DND-41 (cell line): ENCODE measurements around the gene TSC22D2.

ENCODE experiments used
- ATAC-seq: fragments of 200-7000 bp; cut with Tn5 transposase; 3 replicates; pipeline ENCODE4 v1.9.1; 2021; ENCODE audit warnings: low read depth; ENCODE audit not compliant: insufficient read depth
- DNase-seq: peaks from one replicate; pipeline ENCODE4 v3.0.0-alpha.2; 2020
- H2AFZ ChIP-seq: 2 replicates; pipeline ENCODE4 v1.6.0; 2012; ENCODE audit warnings: low read depth, low read length
- H3K27ac ChIP-seq: 2 replicates; pipeline ENCODE4 v1.5.1; 2012; ENCODE audit warnings: low read length, inconsistent platforms
- H3K27me3 ChIP-seq: fragments of 200-600 bp; sonication (generic); 2 replicates; pipeline ENCODE4 v1.6.0; 2012; ENCODE audit warnings: low read length, mild to moderate bottlenecking, inconsistent platforms; ENCODE audit not compliant: insufficient read depth, poor library complexity
- H3K36me3 ChIP-seq: 2 replicates; pipeline ENCODE4 v1.5.1; 2012; ENCODE audit warnings: low read length, inconsistent platforms; ENCODE audit not compliant: insufficient read depth
- H3K4me1 ChIP-seq: 2 replicates; pipeline ENCODE4 v1.5.1; 2012; ENCODE audit warnings: mild to moderate bottlenecking, low read length; ENCODE audit not compliant: insufficient read depth
- H3K4me2 ChIP-seq: 2 replicates; pipeline ENCODE4 v1.6.0; 2012; ENCODE audit warnings: mild to moderate bottlenecking, moderate library complexity, low read length, inconsistent platforms; ENCODE audit not compliant: insufficient read depth
- H3K4me3 ChIP-seq, 2 experiments: fragments of 200-600 bp in 1 of 2; shearing (Covaris generic) in 1 of 2; 2 replicates each; pipeline ENCODE4 v1.5.1; 2012 to 2016; ENCODE audit warnings: inconsistent platforms in 2 of 2, low read length in 2 of 2, mild to moderate bottlenecking in 2 of 2, low read depth in 1 of 2, moderate library complexity in 1 of 2
- H3K79me2 ChIP-seq: 2 replicates; pipeline ENCODE4 v1.6.0; 2012; ENCODE audit warnings: low read length, inconsistent platforms; ENCODE audit not compliant: insufficient read depth
- H3K9ac ChIP-seq: 2 replicates; pipeline ENCODE4 v1.6.0; 2012; ENCODE audit warnings: low read depth, mild to moderate bottlenecking, inconsistent platforms, low read length, moderate library complexity
- H3K9me3 ChIP-seq: 2 replicates; pipeline ENCODE4 v1.5.1; 2012; ENCODE audit warnings: low read length, moderate library complexity, mild to moderate bottlenecking, inconsistent platforms; ENCODE audit not compliant: insufficient read depth, severe bottlenecking
- H4K20me1 ChIP-seq: 2 replicates; pipeline ENCODE4 v1.6.0; 2012; ENCODE audit warnings: low read length; ENCODE audit not compliant: insufficient read depth
- EZH2 ChIP-seq: IDR thresholded peaks from 3 replicates; pipeline ENCODE4 v1.6.1; 2012; ENCODE audit warnings: borderline replicate concordance, low read depth, mild to moderate bottlenecking, moderate library complexity, low read length, inconsistent platforms; ENCODE audit not compliant: severe bottlenecking
- TF ChIP-seq, protein P1 (sequence below): IDR thresholded peaks from 2 replicates; pipeline ENCODE4 v1.5.1; 2012; ENCODE audit warnings: borderline replicate concordance, low read length, moderate library complexity, mild to moderate bottlenecking; ENCODE audit not compliant: poor library complexity, severe bottlenecking; ENCODE audit errors: extremely low read depth

The TSC22D2 gene

GRCh38 chr3:150467381-150467780 lies 59.3 kb downstream of the TSC22D2 start:
- H3K4me1 ChIP-seq, result no peaks in the 10 kb centered on the region
- no peak overlapping the region for H3K4me3 ChIP-seq
- no peak overlapping the region for H3K9ac ChIP-seq
- H3K27ac ChIP-seq, result no peak overlapping the region
- no peaks in the 10 kb centered on the region for H3K9me3 ChIP-seq
- H2AFZ ChIP-seq, result no peak overlapping the region
- TF ChIP-seq EZH2, result no peak
- TF ChIP-seq, protein P1, sequence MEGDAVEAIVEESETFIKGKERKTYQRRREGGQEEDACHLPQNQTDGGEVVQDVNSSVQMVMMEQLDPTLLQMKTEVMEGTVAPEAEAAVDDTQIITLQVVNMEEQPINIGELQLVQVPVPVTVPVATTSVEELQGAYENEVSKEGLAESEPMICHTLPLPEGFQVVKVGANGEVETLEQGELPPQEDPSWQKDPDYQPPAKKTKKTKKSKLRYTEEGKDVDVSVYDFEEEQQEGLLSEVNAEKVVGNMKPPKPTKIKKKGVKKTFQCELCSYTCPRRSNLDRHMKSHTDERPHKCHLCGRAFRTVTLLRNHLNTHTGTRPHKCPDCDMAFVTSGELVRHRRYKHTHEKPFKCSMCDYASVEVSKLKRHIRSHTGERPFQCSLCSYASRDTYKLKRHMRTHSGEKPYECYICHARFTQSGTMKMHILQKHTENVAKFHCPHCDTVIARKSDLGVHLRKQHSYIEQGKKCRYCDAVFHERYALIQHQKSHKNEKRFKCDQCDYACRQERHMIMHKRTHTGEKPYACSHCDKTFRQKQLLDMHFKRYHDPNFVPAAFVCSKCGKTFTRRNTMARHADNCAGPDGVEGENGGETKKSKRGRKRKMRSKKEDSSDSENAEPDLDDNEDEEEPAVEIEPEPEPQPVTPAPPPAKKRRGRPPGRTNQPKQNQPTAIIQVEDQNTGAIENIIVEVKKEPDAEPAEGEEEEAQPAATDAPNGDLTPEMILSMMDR, result no peak
- no peak for ATAC-seq
- no peak overlapping the region for H3K4me2 ChIP-seq
- H3K27me3 ChIP-seq, result no peaks in the 10 kb centered on the region
- H3K36me3 ChIP-seq, result no peaks in the 10 kb centered on the region
- H4K20me1 ChIP-seq, result no peaks in the 10 kb centered on the region
- no peak for DNase-seq
- H3K79me2 ChIP-seq, result no peaks in the 10 kb centered on the region

GRCh38 chr3:150469031-150469930 lies 61.2 kb downstream of the TSC22D2 start:
- no peaks in the 10 kb centered on the region for H3K79me2 ChIP-seq
- H3K4me2 ChIP-seq, result no peak overlapping the region
- no peaks in the 10 kb centered on the region for H3K27me3 ChIP-seq
- H3K4me3 ChIP-seq, result no peak overlapping the region
- no peak overlapping the region for H3K9ac ChIP-seq
- no peaks in the 10 kb centered on the region for H3K4me1 ChIP-seq
- H4K20me1 ChIP-seq, result no peaks in the 10 kb centered on the region
- H3K27ac ChIP-seq, result no peak overlapping the region
- DNase-seq, result no peak
- no peak for TF ChIP-seq EZH2
- TF ChIP-seq, protein P1, result no peak
- no peak for ATAC-seq
- no peaks in the 10 kb centered on the region for H3K36me3 ChIP-seq
- H2AFZ ChIP-seq, result no peak overlapping the region
- no peaks in the 10 kb centered on the region for H3K9me3 ChIP-seq

DNA sequence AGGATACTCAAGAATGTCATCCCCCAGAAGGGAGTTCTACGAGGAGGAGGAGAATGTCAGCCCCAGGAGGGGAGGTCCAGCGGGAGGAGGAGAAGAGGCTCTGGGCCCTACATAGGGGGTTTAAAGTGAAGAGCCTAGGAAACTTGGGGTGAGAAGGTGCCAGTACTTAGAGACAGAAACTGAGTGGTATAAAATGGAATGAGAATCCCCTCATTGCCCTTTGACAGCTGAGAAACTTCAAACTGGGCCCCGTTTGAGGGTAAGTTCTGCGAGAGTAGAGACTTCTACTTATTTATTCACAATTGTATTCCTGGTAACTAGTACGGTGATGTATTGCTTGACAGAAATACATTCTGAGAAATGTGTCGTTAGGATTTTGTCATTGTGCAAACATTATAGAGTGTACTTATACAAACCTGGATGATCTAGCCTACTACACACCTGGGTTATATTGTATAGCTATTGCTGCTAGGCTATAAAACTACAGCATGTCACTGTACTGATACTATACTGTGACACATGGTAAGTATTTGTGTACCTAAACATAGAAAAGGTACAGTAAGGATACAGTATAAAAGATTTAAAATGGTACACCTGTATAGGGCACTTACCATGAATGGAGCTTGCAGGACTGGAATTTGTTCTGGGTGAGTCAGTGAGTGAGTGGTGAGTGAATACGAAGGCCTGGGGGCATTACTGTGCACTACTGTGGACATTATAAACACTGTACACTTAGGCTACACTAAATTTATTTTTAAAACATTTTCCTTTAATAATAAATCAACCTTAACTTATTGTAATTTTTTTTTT lies 62.0 kb downstream of the TSC22D2 start:
- H3K9ac ChIP-seq, result no peak overlapping the region
- H3K4me1 ChIP-seq, result no peaks in the 10 kb centered on the region
- H3K27ac ChIP-seq, result no peak overlapping the region
- no peak overlapping the region for H3K4me3 ChIP-seq
- no peaks in the 10 kb centered on the region for H3K36me3 ChIP-seq
- H4K20me1 ChIP-seq, result no peaks in the 10 kb centered on the region
- no peak overlapping the region for H3K4me2 ChIP-seq
- H3K9me3 ChIP-seq, result no peaks in the 10 kb centered on the region
- H3K27me3 ChIP-seq, result no peaks in the 10 kb centered on the region
- no peak overlapping the region for H2AFZ ChIP-seq
- no peak for ATAC-seq
- no peak for TF ChIP-seq EZH2
- TF ChIP-seq, protein P1, result no peak
- DNase-seq, result no peak
- H3K79me2 ChIP-seq, result no peaks in the 10 kb centered on the region
